Nephron progenitor cell (in vitro differentiated cells): ENCODE measurements around the gene MACROD2.

Source experiments
- DNase-seq: peaks from one replicate; pipeline ENCODE4 v3.0.0; 2021
- H3K27ac Mint-ChIP-seq: 2 replicates; pipeline ENCODE4 v1.8.0; 2021; ENCODE audit warnings: mild to moderate bottlenecking, moderate library complexity, mixed read lengths
- H3K27me3 Mint-ChIP-seq: 2 replicates; pipeline ENCODE4 v1.8.0; 2021; ENCODE audit warnings: mild to moderate bottlenecking, low read depth, mixed read lengths; ENCODE audit not compliant: poor library complexity
- H3K36me3 Mint-ChIP-seq: 2 replicates; pipeline ENCODE4 v1.8.0; 2021; ENCODE audit warnings: low read depth, mixed read lengths
- H3K4me1 Mint-ChIP-seq: 2 replicates; pipeline ENCODE4 v1.8.0; 2021; ENCODE audit warnings: mixed read lengths
- H3K4me3 Mint-ChIP-seq: 2 replicates; pipeline ENCODE4 v1.8.0; 2021; ENCODE audit warnings: mild to moderate bottlenecking, moderate library complexity, mixed read lengths
- H3K9me3 Mint-ChIP-seq: 2 replicates; pipeline ENCODE4 v1.8.0; 2021; ENCODE audit warnings: mild to moderate bottlenecking, moderate library complexity, mixed read lengths
- CTCF ChIP-seq: fragments of 200-600 bp; sonication (generic); IDR thresholded peaks from 2 replicates; pipeline ENCODE4 v1.5.0; 2021; ENCODE audit warnings: antibody characterized with exemption

The MACROD2 gene

GRCh38 chr20:14291502-14291901, 296.2 kb downstream of the MACROD2 start:
- no peaks in the 10 kb centered on the region for H3K27me3 Mint-ChIP-seq
- H3K4me3 Mint-ChIP-seq, result no peak overlapping the region
- TF ChIP-seq CTCF, result no peak
- H3K27ac Mint-ChIP-seq, result no peak overlapping the region
- no peaks in the 10 kb centered on the region for H3K9me3 Mint-ChIP-seq
- DNase-seq, result no peak
- no peaks in the 10 kb centered on the region for H3K36me3 Mint-ChIP-seq
- peaks cover 5% of the 10 kb centered on the region for H3K4me1 Mint-ChIP-seq

GRCh38 chr20:14295238-14295637, 299.9 kb downstream of the MACROD2 start:
- H3K4me1 Mint-ChIP-seq, result peaks cover 5% of the 10 kb centered on the region
- no peaks in the 10 kb centered on the region for H3K27me3 Mint-ChIP-seq
- no peaks in the 10 kb centered on the region for H3K36me3 Mint-ChIP-seq
- no peak overlapping the region for H3K27ac Mint-ChIP-seq
- DNase-seq, result no peak
- TF ChIP-seq CTCF, result no peak
- no peaks in the 10 kb centered on the region for H3K9me3 Mint-ChIP-seq
- H3K4me3 Mint-ChIP-seq, result no peak overlapping the region

GRCh38 chr20:14295770-14296309, 300.5 kb downstream of the MACROD2 start:
- no peak for DNase-seq
- H3K4me1 Mint-ChIP-seq, result peaks cover 5% of the 10 kb centered on the region
- no peak overlapping the region for H3K4me3 Mint-ChIP-seq
- H3K27me3 Mint-ChIP-seq, result no peaks in the 10 kb centered on the region
- no peaks in the 10 kb centered on the region for H3K9me3 Mint-ChIP-seq
- TF ChIP-seq CTCF, result no peak
- H3K36me3 Mint-ChIP-seq, result no peaks in the 10 kb centered on the region
- no peak overlapping the region for H3K27ac Mint-ChIP-seq

- Mint-ChIP-seq H3K27ac (no peak overlapping the region), H3K4me1 (peaks cover 5% of the 10 kb centered on the region), H3K36me3 (no peaks in the 10 kb centered on the region), H3K27me3 (no peaks in the 10 kb centered on the region), H3K4me3 (no peak overlapping the region), H3K9me3 (no peaks in the 10 kb centered on the region)
- TF ChIP-seq CTCF, result no peak
- DNase-seq, result no peak
Observed at GRCh38 chr20:14299831-14300230, 304.5 kb downstream of the MACROD2 start.

GRCh38 chr20:14303106-14303505, 307.8 kb downstream of the MACROD2 start:
- no peak overlapping the region for H3K4me3 Mint-ChIP-seq
- no peak for DNase-seq

More at GRCh38 chr20:14303106-14303505, 307.8 kb downstream of the MACROD2 start:
- H3K9me3 Mint-ChIP-seq, result peaks cover 3% of the 10 kb centered on the region
- H3K4me1 Mint-ChIP-seq, result no peaks in the 10 kb centered on the region
- H3K36me3 Mint-ChIP-seq, result no peaks in the 10 kb centered on the region
- H3K27me3 Mint-ChIP-seq, result no peaks in the 10 kb centered on the region
- no peak overlapping the region for H3K27ac Mint-ChIP-seq
- TF ChIP-seq CTCF, result no peak
